COLO668 (cell line): ENCODE measurements around the gene FAM153A.
"Not testable (repeated sequence)": the region's sequence is repeated elsewhere in the genome, so short reads cannot be mapped to it uniquely, and the experiment has no call there.

Experiments
- DNase-seq: peaks from one replicate; lab custom pipeline; 2025; ENCODE audit not compliant: unreplicated experiment; lab: John Stamatoyannopoulos, UW

FAM153A gene

GRCh38 chr5:177782792-177783633 lies at the start of gene FAM153A:
TSS of gene FAM153A (minus strand) at chr5:177782899.
- not testable (repeated sequence) for DNase-seq

- not testable (repeated sequence) for DNase-seq
These were observed 49.6 kb upstream of the FAM153A start for GRCh38 chr5:177832287-177832686.

GRCh38 chr5:177826073-177826472 lies 43.4 kb upstream of the FAM153A start:
- DNase-seq: not testable (repeated sequence)

GRCh38 chr5:177824776-177825175 lies 42.1 kb upstream of the FAM153A start:
- DNase-seq: not testable (repeated sequence)

- DNase-seq: not testable (repeated sequence)
These were observed 39.8 kb upstream of the FAM153A start for GRCh38 chr5:177822489-177822888.

- DNase-seq: not testable (repeated sequence)
These were observed 37.0 kb upstream of the FAM153A start for GRCh38 chr5:177819664-177820063.

- not testable (repeated sequence) for DNase-seq
These were observed 30.2 kb upstream of the FAM153A start for GRCh38 chr5:177812814-177813425.

- not testable (repeated sequence) for DNase-seq
These were observed 29.6 kb upstream of the FAM153A start for GRCh38 chr5:177812160-177812743.

- DNase-seq: not testable (repeated sequence)
These were observed 26.7 kb upstream of the FAM153A start for GRCh38 chr5:177809209-177809913.

GRCh38 chr5:177808420-177808819 lies 25.7 kb upstream of the FAM153A start:
- DNase-seq: not testable (repeated sequence)

- DNase-seq: not testable (repeated sequence)
These were observed 24.6 kb upstream of the FAM153A start for GRCh38 chr5:177807265-177807664.

- DNase-seq: not testable (repeated sequence)
These were observed 18.7 kb upstream of the FAM153A start for GRCh38 chr5:177801427-177801826.

GRCh38 chr5:177798237-177798840 lies 15.6 kb upstream of the FAM153A start:
- not testable (repeated sequence) for DNase-seq

- DNase-seq: not testable (repeated sequence)
These were observed 10.6 kb upstream of the FAM153A start for GRCh38 chr5:177793272-177793671.

GRCh38 chr5:177791649-177792048 lies 8.9 kb upstream of the FAM153A start:
- not testable (repeated sequence) for DNase-seq

GRCh38 chr5:177782169-177782568 lies 530 bp downstream of the FAM153A start:
- DNase-seq: not testable (repeated sequence)

GRCh38 chr5:177771206-177771605 lies 11.5 kb downstream of the FAM153A start:
- not testable (repeated sequence) for DNase-seq

- not testable (repeated sequence) for DNase-seq
These were observed 12.1 kb downstream of the FAM153A start for GRCh38 chr5:177770646-177771045.

GRCh38 chr5:177763737-177764508 lies 18.8 kb downstream of the FAM153A start:
- DNase-seq: not testable (repeated sequence)

GRCh38 chr5:177760954-177761353 lies 21.7 kb downstream of the FAM153A start:
- DNase-seq: not testable (repeated sequence)
